HG02885 (cell line): Measurements from ENCODE around the gene GAS6.
"Not testable (repeated sequence)": the region's sequence is repeated elsewhere in the genome, so short reads cannot be mapped to it uniquely, and the experiment has no call there.

ENCODE experiments used
- ATAC-seq: cut with Tn5 transposase; IDR thresholded peaks from one replicate; pipeline ENCODE4 v1.9.1; 2021; ENCODE audit warnings: mild to moderate bottlenecking; ENCODE audit not compliant: unreplicated experiment, poor library complexity

The GAS6 gene

GRCh38 chr13:113874579-113875428, 10.9 kb upstream of the GAS6 start:
- ATAC-seq = no peak

GRCh38 chr13:113874177-113874576, 10.3 kb upstream of the GAS6 start:
- ATAC-seq = no peak

DNA sequence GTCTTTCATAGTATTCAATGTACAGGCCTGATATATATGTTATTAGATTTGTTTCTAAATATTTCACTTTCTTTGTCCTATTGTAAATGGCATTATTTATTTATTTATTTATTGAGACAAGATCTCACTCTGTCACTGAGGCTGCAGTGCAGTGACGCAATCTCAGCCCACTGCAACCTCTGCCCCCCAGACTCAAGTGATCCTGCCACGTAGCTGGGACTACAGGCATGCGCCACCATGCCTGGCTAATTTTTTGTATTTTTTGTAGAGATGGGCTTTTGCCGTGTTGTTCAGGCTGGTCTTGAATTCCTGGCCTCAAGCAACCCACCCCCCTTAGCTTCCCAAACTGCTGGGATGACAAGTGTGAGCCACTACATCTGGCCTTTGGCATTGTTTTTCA, 5.4 kb upstream of the GAS6 start:
- ATAC-seq = no peak

GRCh38 chr13:113867913-113868312, 4.0 kb upstream of the GAS6 start:
- ATAC-seq = not testable (repeated sequence)

DNA sequence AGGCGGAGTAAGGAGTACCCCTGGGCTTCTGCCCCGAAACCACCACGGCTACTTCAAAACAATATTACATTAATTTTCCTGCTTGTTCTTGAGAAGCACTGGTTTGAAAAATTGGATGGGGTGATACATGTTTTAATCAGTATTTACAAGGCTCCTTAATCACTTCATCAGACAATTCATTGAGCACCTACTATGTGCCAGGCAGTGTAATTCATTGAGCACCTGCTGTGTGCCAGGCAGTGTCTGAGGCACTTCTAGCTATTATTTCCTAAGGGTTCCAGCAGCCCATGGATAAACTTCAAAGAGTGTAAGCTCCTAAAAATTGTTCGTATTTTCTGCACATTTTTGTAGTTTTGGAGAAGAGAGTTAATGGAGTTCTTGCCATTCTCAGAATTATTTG, 1.6 kb upstream of the GAS6 start:
- no peak for ATAC-seq

GRCh38 chr13:113864273-113864890, 506 bp upstream of the GAS6 start:
- ATAC-seq = no peak

DNA sequence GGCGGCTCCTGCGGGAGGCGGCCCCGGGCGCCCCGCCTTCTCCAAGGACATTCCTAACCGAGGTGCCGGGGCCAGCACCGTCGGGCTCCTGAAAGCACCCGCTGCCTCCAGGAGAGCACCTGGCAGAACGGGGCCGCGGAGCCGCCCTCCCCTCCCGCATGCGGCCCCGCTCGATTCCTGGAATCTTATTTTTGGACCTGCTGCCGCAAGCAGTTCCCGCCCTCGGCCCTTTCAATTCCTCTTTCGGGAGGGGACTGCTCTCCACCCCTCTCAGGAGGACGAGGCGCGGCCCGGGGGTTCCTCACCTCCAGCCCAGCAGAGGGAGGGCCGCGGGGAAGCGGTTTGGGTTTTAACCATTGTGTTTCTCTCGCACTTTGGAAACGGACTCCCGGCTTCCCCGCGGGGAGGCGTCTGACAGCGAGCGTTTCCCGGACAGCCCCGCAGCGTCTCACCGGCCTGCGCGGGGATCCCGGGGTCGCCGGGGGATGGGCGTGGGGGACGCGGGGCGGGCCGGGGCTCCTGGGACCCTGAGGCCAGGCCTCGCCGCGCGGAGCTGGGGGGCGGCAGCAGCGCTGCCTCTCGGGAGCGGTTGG, 849 bp downstream of the GAS6 start:
- peak; percentile 36 for ATAC-seq

- no peak for ATAC-seq
Observed at GRCh38 chr13:113862191-113862930, 1.5 kb downstream of the GAS6 start.

GRCh38 chr13:113861433-113862030, 2.3 kb downstream of the GAS6 start:
- ATAC-seq = no peak

- ATAC-seq = no peak
Observed at GRCh38 chr13:113860665-113861432, 3.0 kb downstream of the GAS6 start.

DNA sequence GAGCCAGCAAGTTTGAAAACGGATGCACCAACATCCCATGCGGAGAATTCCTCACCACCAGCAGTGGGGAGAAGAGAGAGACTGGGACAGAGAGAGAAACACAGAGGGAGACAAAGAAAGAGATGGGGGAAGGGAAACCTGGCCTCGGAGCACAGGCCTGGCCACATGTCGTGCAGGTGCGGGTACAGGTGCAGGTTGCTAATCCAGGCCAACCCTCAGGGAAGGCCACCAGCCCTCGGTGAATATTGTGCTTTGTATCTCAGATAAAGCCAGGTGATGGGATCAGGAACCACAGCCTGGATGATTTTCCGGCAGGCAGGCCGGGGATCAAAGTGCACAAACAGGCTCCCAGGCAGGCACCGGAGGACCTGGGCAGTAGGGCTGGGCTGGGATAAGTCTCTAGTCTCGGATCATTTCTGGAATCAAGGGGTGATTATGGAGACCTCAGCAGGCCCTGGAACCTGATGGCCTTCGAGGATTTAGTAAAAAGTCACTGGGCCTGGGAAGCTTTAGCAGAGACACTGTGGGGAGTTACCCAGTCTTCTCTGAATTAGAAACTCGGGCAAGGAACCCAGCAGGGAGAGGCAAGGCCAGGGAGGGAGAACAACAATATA, 3.7 kb downstream of the GAS6 start:
- ATAC-seq = no peak

DNA sequence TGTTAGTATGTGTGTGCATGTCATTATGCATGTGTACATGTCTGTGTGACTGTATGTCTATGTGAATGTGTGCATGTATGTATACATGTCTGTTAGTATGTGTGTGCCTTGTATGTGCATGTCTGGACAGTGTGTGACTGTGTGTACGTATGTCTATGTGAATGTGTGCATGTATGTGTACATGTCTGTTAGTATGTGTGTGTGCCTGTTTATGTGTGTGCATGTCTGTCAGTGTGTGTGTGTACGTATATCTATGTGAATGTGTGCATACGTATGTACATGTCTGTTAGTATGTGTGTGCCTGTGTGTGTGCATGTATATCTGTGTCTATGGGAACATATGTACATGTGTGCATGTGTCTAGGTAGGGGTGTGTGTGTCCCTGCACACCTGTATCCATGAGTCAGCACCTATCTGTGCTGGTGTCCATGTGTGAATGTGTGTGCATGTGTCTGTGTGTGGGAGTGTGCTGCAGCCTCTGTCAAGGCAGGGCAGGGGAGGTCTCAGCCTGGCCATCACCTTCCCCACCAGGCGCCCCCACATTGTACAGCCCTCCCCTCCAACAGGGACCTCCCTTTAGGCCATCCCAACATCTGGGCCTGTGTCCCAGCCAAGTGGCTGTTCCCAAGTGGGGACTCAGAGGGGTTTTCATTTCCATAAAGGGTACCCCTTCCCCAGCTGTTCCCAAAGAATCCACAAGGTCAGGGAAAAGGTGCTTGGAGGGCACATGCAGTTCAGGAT, 4.4 kb downstream of the GAS6 start:
- ATAC-seq = no peak

DNA sequence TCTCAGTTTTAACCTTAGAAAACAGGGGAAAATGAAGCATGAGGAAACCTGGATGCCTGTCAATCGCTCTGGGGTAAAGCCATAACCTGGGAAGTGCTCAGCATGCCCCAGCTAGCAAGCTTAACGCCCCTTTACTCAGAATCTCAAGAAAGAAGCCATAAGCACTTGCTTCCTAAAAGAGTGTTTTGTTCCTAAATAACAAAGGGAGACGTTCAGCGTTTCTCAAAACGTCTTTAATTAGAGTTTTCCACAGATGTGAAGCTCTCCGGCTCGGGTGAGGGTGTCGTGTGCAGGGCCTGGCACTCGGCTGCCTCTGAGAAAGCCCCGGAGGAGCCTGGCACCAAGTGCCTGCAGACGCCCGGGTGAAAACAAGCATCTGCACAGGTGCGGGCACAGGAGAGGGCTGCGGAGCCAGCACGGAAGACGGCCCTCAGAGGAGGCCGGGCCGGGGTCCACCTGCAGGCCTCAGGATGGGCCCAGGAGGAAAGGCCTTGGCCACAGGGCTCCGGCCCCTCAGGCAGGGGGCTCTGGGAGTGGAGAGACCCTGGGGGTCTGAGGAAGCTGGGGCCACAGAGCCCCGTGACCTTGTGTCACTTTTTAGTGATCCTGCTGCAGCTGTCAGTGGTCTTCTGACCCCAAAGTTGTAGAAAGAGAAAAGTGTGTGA, 6.2 kb downstream of the GAS6 start:
- ATAC-seq = no peak

DNA sequence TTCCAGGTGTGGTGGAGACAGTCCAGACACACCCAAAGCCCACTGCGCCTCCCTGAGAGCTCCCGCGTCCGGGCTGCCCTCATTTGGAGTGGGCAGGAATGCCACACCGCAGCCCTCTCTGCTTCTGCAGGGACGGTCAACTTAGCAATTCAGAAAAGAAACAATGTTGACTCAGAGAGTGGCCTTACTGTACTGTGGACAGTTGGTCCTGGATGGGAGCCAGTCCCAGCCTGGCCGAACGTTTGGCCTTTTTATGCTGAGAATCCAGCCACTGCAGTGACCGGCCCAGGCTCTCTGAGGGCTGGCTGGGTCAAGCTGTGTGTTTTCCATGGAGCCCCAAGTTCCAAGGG, 7.2 kb downstream of the GAS6 start:
- ATAC-seq = no peak

DNA sequence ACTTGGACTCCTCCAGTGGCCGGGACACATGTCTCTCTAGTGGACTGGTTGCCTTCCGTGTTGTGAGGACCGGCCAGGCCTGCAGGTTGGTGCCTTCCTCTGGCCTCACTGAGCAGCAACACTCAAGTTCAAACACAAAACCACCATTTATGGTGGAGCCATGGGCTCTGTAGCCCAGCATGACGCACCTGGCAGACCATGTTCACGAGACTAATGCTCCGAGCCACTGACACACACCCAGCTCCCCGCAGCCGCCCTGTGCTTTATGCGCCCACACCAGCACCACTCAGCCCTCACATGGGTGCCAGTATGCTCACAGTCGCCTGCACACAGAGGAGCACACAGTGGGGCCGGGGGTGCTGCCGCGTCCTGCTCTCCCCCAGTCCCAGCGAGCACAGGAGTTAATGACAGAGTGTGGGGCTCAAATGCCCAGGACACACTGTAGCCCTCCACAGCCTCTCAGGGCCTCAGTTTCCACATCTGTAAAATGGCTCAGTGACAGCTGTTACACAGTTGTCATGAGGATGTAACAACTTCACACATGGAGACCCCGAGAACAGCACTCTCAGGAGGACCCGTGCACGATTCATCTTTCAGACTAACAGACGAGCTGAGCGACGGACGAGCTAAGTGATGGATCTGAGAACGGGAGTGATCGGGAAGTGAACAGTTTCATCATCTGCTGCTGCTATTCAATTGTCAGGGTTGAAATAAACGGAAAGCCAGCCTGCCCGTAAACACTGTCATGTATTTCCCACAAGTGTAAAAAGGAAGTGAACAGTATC, 7.8 kb downstream of the GAS6 start:
- no peak for ATAC-seq

GRCh38 chr13:113855012-113855921, 8.6 kb downstream of the GAS6 start:
- ATAC-seq = no peak
